ENCODE data around the gene CLSTN2.
A peak's percentile ranks its signal among the peaks of the same experiment; 100 is the strongest.

The CLSTN2 gene

DNA sequence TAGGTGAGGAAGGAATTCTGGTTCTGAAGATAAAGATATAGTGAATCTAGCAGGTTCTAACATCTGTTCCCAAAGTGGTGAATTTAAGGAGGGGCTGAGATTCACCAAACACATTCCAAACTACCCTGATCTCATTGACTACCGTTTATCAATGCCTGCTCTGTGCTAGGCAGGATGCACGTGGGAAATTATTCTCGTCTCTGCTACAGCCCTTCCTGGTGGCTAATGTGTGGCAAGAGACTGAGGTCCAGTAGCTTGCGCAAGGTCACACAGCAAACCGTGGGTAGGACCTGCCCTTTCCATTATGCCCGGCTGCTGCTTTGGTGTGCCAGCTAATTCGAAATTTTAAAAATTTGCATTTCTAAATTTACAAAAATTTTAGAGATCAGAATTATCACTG is 533.4 kb downstream of the CLSTN2 start:
- DNase-seq, result no peak

DNA sequence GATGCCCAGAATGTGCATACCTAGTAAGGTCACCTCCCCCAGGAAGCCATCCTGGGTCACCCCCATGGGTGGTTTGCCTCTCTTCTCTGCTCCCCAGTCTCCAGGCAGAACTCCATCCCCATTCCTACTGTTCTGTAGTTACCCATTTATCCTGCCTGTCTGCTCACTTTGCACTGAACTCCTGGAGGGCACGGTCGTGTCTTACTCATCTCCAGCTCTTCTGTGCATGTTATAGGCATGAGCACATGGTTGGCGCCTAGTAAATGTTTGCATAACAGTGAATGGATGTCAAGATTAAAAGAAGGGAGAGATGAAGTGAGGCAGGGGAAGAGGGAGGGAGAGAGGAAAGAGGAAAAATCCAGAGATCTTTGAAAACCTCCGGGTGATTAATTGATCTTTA is 534.5 kb downstream of the CLSTN2 start:
- no peak for DNase-seq

DNA sequence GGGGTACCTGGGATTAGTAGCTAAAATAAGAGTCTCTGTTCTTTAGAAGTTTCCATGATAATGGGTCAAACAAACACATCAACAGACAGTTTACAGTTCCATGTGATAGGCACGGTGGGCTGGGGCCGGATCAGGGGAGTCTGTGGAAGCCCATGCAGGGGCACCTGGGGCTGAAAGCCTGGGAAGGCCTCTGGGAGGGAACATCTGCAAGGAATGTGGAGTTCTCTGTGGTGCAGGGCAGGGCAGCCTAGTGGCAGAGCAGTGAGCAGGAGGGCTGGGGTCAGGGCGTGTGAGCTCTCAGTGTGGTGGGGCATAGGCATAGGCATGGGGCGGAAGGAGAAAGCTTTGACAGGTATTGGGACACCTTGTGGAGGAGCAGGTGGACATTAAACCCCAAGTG is 535.2 kb downstream of the CLSTN2 start:
- DNase-seq, result no peak

DNA sequence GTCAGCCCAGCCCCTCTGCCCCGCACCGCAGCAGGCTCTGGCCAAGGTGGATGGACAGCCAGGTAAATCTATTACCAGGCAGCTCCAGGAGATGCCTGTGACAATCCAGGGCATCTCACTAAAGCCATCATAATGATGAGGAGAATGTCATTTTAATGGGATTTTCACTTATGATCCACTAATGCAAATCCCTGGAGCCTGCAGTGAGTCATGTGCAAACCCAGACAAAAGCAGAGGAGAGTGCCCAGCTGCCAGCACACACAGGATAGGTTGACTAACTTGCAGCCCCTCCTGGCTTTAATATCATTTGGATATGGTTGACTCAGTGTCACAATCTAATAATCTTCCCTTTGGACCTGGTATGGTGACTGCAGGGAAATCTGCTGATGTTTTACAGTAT is 536.0 kb downstream of the CLSTN2 start:
- no peak for DNase-seq

DNA sequence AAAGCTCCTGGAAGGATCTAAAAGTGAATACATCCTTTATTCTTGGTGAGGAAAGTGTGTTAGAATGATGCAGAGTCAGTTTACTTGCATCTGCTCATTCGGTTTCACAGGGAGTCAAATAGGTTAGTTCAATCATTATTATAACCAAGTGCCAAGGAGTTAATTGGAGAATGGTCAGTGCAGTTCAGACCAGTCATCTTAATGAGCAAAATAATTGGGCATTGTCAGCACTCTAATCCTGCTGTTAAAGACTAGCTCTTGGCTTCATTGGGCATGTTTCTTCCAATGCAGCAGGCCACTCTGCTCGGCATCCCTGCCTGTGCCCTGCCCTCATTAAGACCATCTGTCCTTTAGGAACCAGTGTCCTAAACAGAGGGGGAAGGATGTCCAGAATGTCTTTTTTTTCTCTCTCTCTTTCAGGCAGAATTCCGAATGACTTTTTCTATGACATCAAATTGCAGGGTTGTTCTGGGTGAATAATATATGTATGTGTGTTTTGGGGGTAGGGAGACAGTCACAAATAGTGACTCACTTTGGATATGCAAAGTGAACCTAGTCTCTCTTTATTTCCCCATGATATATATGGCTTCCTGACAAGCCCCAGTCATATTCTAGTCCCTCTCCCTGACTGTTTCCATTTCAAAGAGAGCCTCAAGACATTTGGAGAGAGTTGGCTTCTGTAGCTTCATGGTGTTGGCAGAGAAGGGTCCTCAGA is 537.5 kb downstream of the CLSTN2 start:
- no peak for DNase-seq

DNA sequence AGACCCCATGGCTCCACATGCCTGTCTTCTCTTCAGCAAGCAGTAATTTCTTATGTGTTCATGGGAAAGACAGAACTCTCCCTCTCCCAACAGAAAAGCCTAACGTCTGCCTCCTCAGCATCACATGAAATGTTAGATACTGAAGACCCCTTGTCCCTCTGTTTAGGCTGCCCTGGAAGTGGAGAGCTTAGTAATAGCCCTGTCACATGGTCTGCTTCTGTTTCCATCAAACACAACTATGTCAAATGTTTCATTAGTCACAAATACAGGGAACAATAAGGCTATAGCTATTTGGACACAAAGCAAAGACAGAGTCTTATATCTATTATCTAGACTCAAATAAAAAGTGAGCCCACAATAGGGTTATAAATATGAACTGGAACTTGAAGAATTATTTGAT is 552.6 kb downstream of the CLSTN2 start:
- DNase-seq, result no peak

DNA sequence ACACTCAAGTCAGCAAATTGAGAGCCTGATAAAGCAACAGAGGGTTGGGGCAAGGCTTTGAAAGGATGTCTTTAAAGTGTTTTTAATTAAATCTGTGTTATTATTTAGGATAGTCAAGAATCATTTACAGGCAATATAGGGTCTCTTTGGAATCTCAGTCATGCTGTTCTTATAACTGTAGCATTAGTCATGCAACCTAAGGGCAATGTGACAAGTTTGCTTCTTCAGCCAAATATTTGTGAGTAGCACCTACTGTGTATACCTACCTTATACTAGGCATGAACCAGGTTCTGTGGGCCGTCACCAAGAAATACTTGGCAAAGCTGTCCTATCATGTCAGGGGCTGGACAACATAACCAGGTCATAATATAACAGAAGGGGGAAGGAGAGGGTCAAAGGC is 558.3 kb downstream of the CLSTN2 start:
- DNase-seq, result no peak

DNA sequence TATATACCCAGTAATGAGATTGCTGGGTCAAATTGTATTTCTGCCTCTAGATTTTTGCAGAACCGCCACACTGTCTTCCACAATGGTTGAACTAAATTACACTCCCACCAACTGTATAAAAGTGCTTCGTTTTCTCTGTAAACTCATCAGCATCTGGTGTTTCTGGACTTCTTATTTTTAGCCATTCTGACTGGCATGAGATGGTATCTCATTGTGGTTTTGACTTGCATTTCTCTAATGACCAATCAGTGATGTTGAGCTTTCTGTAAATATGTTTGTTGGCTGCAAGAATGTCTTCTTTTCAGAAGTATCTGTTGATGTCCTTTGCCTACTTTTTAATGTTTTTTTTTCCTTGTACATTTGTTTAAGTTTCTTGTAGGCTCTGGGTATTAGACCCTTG is 560.0 kb downstream of the CLSTN2 start:
- DNase-seq, result no peak

DNA sequence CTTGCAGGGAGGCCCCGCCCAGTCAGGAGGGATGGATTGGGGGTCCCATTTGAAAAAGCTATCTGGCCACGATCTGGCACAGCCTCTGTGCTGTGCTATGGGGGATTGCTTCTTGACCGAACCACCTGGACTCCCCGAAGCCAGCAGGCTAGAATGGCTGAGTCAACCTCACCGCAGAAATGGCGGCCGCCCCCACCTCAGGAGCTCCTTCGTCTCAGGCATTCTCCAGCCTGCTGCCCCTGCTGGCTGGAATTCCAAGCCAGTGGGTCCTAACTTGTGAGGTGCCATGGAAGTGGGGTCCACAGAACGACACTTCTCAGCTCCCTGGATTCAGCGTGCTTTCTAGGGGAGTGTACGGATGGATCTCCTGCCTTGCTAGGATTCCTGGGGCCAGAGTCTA is 562.3 kb downstream of the CLSTN2 start:
- no peak for DNase-seq

DNA sequence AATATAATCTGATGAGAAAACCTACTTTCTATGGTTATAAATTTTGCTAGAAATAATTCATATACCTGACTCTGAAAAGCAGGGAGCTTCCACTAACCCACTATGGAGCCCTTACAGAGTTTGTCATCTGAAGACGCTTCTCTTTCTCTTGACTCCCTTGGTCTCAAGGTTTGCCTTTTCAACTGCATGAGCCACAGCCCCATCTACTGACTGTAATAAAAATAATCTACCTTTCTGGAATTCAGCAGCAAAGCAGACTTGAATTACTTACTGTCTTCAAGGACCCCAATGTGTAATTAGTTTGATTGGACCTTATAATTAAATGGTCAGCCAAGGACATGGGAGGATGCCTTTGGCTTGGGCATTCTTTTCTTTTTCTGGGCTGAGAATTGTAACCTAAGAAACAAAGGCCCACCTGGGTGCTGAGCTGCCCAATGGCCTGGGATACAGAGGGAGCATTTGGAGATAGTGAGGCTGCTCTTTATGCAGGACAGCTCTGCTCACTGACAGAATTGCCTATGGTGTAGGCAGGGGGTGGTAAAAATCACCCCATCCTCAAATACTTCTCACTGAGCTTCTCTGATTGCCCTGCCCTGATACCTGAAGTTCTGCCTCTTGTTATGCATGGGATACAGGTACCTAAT is 564.3 kb downstream of the CLSTN2 start:
- DNase-seq, result peak; percentile 1

DNA sequence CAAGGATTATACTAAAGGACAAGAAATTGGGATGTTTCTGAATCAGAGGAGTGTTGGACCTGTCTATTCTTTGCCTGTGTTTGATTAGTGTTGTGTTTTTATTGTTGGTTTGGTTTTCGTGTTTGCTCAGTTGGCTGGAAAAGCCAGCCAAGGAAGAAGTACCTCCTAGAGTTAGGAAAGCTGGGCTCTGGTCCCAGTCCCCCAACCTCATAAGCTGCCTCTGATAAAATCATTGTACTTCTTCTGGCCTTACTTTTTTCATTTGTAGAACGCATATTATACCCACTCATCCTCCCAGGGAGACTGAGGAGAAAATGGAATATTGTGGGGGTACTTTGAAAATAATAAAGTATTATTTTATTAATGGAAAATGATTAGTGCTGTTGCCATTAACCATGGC is 565.5 kb downstream of the CLSTN2 start:
- no peak for DNase-seq

DNA sequence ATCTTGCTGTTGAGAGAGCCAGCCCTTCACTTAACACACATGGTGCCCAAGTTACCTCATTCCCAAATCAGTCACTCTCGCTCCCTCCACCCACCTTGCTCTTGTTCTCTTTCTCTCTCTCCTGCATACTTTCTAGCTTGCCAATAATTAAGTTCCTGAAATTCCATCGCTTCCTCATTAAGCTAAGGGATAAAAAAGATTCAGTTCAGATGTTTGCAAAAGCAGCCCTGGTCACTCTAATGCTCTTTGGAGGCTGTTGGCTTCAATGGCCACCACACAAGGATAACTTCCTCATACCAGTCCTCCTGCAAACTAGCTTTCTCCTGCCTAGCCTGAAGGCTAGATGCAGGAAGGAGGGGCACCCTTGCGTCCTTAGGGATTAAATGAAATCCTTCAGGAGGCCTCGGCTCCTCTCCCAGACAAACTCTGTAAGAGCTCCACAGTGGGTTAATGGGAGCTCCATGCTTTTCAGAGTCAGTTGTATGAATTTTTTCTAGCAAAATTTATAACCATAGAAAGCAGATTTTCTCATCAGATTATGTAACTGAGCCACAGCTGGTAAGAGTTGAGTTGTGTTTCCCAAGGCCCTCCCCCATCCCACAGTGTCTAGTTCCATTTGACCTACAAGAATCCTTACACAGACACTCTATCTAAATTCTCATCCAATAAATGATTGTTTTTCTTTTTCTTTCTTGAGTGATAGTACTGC is 566.2 kb downstream of the CLSTN2 start:
- no peak for DNase-seq

DNA sequence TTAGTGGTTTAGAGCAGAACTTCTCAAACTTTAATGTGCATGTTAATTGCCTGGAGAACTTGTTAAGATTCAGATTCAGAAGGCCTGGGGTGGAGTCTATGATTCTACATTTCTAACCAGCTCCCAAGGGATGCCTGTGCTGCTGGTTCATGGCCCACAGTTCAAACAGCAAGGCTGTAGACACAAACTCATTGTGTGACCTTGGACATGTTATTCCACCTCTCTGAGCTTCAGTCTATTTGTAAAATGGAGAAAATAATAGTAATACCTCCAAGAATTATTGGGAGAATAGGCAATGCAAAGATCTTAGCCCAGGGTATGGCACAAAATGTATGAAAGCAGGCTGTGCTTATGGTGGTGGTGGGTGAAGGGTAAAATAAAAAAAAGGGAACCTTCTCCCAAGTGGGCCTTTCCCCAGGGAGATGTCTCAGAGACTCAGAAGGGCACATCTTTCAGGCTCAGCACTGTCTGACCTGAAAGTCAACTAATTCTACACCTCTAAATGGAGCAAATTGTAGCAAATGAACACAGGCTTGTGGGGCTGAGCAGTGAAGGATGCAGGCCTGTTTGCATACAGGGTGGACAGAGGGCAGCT is 566.9 kb downstream of the CLSTN2 start:
- DNase-seq, result no peak

DNA sequence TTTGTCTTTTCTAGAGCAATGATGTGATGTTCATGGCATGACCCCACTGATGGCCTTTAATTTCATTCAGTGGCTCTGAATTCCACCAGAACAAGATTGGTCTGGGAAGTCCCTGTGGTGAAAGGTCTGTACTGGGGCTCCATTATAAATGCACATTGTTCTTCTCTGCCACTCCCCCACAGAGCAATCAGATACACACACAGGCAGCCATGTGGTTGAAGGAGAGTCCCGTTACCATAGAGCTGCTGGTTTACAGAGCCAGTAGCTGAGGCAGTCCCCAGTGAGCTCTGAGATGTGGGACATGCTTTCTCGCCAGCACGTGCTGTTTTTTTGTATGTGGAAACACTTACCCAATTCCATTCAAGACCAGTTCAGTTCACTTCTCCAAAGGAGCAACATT is 570.2 kb downstream of the CLSTN2 start:
- DNase-seq, result no peak

DNA sequence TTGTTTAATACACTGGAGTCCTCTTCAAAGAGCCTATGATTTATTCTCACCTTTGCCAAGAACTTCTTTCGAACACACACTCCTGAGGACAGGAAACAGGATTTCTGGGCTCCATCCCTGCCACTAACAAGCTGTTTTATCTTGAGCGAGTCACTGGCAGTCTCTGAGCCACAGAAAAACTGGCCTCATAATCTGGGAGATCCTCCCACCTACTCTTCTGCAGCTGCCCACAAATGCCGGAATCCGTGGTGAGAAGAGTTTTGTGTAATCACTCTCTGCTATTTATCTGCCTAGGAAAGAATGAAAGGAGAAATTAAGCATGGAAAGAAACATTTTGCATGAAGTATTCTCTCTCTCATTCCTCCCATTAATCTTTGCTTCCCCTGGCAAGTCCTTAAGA is 570.9 kb downstream of the CLSTN2 start:
- no peak for DNase-seq

DNA sequence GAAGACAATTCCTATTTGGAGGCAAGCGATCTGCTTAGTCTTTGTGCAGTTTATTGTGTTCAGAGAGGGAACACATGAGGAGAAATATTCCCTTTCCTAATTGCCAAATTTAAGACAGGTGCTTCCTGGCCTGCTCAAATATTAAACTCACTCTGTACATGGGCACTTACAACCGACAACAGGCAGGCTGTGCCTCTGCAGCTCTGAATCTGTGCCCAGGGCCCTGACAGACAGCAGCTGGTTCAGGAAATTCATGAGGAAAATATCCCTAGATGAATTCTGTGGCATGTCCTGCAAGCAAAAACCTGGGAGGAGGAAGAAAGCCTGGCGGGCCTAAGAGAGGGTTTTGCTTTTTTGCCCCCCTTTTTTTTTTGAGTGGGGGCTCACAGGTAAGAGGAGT is 573.6 kb downstream of the CLSTN2 start:
- no peak for DNase-seq

DNA sequence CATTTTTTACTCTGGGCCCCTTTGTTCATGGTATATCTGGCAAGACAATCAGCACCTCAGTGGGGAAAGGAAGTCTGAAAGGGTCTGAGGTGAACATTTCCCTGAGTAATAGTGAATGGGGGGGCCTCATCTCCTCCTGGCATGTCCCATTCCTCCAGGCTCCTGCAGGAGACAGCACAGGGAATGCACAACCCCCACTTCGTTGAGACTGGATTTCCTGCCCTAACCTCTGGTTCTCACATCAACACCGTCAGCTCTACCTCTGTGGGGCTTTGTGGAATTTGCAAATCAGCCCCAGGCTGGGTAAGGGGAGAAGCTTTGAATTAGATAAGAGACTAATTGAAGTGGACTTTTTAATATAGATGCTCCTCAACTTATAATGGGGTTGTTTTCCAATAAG is 574.5 kb downstream of the CLSTN2 start:
- no peak for DNase-seq

DNA sequence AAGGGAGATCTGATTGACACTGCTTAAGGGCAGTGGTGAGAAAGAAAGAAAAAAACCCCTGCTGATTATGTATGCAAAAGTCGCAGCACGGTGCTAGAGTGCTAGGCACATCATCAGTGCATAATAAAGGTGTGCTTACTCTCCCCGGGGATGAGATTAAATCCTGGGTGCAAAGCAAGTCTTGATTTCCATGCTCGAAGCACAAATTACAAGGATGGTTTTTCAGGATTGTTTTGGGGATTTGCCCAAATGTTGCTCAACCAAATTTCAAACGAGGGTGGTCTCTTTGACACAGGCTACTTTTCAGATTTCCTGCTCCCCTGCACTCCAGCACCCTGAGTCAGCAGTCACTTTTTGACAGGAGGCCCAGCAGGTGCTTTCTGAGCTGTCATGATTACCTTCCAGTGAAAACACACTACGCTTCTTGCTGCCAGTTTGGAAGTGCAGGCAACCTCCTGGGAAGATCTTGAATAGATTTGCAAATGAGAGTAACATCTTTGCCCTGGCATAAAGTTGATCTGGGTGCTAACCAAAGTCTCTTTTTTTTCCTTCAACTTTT is 575.4 kb downstream of the CLSTN2 start:
- no peak for DNase-seq

DNA sequence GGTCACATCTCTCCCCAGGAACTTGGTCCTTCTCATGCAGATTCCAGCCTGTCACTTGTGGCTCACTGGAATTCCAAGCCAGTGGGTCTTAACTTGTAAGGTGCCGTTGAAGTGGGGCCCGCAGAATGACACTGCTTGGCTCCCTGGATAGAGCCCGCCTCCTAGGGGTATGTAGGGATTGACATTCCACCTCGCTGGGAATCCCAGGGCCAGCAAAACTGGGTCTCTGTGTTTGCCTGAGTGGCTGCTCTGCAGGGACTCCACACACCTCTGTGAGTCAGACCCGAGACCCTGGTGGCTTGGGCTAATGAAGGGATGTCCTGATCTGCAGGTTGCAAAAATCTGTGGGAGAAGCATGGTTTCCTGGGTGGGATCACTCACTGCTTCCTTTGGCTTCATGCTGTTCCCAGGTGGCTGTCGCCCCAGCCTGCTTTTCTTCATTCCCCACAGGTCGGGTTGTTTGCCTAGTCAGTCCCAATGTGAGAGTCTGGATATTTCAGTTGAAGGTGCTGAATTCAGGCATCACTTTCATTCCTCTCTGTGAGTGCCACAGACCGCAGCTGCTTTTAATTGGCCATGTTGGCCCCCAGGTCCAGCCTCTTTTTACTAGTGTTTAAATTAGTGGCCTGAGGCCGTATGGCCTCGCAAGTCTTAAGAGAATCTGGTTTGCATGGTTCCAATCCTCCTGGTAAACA is 586.9 kb downstream of the CLSTN2 start:
- DNase-seq, result no peak

DNA sequence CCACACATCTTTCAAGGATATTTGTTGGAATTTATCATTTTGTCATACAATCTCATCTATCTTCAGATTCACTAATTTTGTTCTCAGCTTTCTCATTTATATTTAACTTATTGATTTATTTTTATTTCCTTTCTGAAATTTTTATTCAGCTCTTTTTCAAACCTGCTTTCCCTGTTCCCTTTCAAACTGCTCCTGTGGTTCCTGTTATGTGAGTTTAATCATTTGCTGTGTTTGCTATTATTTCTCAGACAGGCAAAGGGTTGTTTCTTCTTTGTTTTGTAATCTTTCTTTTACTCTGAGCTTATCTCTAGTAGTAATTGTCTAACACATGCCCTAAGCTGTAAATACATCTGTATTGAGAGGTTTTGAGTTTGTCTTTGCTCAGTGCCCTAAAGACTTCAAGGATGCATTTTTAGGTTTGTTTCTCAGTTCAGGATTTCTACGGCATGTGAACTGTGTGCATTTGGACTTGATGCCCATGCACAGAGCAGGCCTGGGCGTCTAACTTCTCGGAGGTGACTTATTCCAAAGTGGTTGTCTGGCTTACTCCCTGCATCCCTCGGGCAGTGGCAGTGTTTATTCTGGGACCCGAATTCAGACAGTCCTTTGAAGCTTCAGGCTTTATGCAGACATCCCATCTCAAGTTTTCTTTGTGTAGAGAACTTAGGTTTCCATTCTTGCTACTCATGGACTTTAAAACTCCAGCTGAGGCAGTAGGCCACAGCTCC is 587.8 kb downstream of the CLSTN2 start:
- DNase-seq, result no peak

DNA sequence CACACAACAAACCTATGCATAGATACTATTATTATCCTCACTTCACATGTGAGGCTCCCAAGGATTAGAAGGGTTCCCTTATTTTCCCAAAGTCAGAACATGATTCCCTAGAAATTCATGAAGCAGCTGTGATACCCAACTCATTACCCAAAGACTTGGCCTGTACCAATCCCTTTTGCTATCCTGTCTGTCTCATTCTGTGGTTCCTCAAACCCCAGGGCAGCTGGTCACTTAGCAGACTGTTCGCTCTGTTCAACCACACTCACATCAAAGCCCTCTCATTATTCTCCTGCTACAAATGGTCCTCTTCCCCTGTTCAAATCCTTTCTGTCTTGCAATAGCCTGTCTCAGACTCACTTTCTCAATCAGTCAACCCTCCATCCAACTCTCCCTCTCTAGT is 588.6 kb downstream of the CLSTN2 start:
- DNase-seq, result no peak

DNA sequence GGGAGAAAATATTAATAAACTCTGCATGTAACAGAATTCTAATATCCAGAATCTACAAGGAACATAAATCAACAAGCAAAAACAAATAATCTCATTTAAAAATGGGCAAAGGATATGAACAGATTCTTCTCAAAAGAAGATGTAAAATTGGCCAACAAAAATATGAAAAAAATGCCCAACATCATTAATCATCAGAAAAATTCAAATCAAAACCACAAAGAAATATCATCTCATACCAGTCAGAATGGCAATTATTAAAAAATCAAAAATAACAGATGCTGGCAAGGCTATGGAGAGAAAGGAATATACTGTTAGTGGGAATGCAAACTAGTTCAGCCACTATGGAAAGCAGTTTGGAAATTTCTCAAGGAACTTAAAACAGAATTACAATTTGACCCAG is 592.2 kb downstream of the CLSTN2 start:
- no peak for DNase-seq
